ENCODE measurements around the gene ZXDC. TPM values are rescaled to one million over a fixed set of nuclear protein-coding genes. Genes with fewer than 3 reads are reported as not detected.

Gene ZXDC
- total RNA-seq, 1 donor from 2014 or later = 45.4 TPM

DNA sequence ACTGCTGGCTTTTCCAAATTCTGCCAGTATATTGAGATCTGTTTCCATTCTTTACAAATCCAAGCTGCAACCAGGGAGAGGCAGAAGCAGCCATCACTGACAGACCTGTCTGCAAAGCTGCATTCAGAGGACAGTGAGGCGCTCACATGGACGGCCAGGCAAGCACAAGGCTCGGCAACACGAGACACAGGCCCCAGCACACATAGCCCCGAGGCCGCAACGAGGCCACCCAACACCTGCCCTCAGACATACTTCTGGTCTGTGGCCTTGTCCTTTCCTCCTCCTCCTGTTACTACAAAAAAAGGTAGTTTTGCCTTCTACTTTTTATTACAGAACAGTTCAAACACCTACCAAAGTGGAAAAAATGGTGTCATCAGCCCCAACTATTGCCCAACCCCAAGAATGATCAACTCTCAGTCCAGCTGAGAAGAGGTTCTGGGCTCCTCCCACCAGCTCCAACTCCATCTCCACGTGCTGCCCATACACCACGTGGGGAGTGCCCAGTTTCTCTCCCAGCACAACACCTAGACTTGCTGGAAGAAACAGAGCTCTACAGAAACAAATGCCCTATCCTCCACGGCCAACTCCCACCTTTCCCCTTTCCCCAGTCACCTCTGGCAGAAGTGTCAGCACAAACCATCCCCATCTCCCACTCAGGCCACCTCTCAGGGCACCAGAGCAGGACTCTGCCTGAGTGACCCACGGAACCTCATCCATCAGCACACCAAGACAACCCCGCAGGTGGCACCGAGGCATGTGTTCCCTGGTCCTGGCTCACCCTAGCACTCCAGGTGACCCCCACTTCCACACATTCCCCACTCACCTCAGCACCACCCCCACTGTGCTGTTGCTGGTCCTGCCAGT lies 7.4 kb downstream of the ZXDC start:
- CTCF ChIA-PET = no interaction called here
- POLR2A ChIA-PET = no interaction called here
- Mint-ChIP-seq H3K27me3 (no peaks in the 10 kb centered on the region), H3K4me1 (peaks cover 19% of the 10 kb centered on the region), H3K36me3 (ENCODE audit: low read depth) (peaks cover 91% of the 10 kb centered on the region), H3K4me3 (no peak overlapping the region), H3K27ac (no peak overlapping the region), H3K9me3 (no peaks in the 10 kb centered on the region)
- TF ChIP-seq, protein P1, sequence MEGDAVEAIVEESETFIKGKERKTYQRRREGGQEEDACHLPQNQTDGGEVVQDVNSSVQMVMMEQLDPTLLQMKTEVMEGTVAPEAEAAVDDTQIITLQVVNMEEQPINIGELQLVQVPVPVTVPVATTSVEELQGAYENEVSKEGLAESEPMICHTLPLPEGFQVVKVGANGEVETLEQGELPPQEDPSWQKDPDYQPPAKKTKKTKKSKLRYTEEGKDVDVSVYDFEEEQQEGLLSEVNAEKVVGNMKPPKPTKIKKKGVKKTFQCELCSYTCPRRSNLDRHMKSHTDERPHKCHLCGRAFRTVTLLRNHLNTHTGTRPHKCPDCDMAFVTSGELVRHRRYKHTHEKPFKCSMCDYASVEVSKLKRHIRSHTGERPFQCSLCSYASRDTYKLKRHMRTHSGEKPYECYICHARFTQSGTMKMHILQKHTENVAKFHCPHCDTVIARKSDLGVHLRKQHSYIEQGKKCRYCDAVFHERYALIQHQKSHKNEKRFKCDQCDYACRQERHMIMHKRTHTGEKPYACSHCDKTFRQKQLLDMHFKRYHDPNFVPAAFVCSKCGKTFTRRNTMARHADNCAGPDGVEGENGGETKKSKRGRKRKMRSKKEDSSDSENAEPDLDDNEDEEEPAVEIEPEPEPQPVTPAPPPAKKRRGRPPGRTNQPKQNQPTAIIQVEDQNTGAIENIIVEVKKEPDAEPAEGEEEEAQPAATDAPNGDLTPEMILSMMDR (IDR thresholded peaks at IDR 0.05) = no peak
- no peak for DNase-seq
- intact Hi-C loops (cut with micrococcal nuclease) = no loop called here
- ATAC-seq (ENCODE audit: low read depth) = no peak

DNA sequence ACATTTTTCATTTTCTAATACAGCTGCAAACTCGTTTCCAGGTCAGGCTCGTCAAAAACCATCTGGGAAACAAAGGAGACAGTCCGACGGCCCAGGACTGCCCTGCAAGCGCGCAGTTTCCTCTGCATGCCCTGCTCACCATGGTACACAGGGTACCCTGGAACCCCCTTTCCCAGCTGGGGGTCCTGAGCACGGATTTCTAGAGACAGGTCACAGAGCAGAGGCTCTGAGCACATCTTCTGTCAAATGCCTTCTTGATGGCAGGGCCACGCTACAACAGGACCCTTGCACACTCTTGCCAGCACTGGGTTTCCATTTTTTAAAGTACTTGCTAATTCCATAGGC lies 8.1 kb downstream of the ZXDC start:
- no peaks in the 10 kb centered on the region for H3K9me3 Mint-ChIP-seq
- H3K4me1 Mint-ChIP-seq = peaks cover 13% of the 10 kb centered on the region
- H3K36me3 Mint-ChIP-seq (ENCODE audit: low read depth) = peaks cover 91% of the 10 kb centered on the region
- H3K4me3 Mint-ChIP-seq = no peak overlapping the region
- ChIA-PET POLR2A (no interaction called here), CTCF (no interaction called here)
- ATAC-seq (ENCODE audit: low read depth) = no peak
- intact Hi-C loops (cut with micrococcal nuclease) = no loop called here
- TF ChIP-seq, protein P1 (IDR thresholded peaks at IDR 0.05) = no peak
- DNase-seq = no peak
- H3K27me3 Mint-ChIP-seq = no peaks in the 10 kb centered on the region
- no peak overlapping the region for H3K27ac Mint-ChIP-seq

DNA sequence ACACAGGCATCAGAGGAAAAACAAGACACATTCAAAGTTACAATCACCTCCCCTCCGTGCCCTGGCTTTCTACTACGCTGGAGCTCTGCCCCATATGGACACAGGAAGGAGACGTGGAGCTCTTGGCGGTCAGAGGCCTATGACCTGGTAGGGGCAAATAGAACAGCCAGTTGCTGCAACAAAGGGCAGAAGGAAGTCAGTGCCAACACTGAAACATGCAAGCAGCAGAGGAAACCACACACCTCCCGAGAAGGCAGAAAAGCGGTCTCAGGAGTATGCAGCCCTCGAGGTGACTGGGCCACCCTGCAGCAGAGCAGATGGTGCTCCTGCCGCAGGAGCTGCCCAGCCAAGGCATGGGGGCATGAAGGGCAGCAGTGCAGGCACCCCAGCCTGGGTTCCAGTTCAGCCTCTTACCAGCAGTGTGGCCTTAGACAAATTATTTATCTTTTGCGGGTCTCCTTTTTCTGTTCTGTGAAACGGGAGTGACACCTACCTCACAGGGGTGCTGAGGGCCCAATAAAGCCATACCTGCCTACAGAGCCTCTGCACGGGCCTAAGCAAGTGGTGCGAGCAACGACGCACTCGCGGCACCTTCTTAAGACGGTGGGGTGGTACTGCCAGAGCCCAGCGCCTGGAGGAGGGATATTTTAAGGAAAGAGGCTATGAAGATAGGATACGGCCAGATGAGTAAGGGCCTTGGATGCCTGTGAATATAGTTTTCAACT lies 8.6 kb downstream of the ZXDC start:
- peaks cover 91% of the 10 kb centered on the region for H3K36me3 Mint-ChIP-seq (ENCODE audit: low read depth)
- ATAC-seq (ENCODE audit: low read depth) (no peak), DNase-seq (no peak)
- CTCF ChIA-PET = no interaction called here
- no peak overlapping the region for H3K4me3 Mint-ChIP-seq
- intact Hi-C loops (cut with micrococcal nuclease) = no loop called here
- TF ChIP-seq, protein P1 (IDR thresholded peaks at IDR 0.05) = no peak
- H3K4me1 Mint-ChIP-seq = peaks cover 7% of the 10 kb centered on the region
- no peaks in the 10 kb centered on the region for H3K27me3 Mint-ChIP-seq
- POLR2A ChIA-PET = no interaction called here
- no peak overlapping the region for H3K27ac Mint-ChIP-seq
- no peaks in the 10 kb centered on the region for H3K9me3 Mint-ChIP-seq

DNA sequence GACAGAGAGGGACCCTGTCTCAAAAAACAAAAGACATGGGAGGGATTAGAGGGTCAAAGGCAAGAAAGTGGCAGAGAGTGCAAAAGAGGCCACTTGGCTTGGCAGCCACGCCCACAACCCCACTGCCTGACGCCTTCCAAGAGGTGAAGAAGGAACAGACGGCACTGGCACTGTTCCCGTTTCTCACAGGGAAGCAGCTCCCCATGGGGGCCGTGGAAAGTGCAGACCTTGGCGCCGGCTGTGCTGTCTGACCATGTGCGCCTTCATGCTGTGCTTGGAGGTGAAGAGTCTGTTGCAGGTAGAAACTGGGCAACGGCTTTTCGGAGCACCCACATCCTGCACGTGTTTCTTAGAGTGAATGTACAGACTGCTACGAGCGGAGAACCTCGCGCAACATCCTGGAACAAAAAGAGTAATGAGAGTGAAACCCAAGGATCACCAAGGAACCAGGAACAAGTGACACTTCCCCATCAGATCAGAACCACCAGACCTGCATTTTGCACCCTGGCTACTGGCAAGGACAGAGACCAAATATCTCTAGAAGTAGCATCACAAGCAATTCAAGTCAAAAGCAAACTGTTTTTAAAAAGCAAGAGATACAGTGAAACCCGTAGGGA lies 9.7 kb downstream of the ZXDC start:
- H3K27me3 Mint-ChIP-seq = no peaks in the 10 kb centered on the region
- H3K4me3 Mint-ChIP-seq = no peak overlapping the region
- DNase-seq (no peak), ATAC-seq (ENCODE audit: low read depth) (no peak)
- TF ChIP-seq, protein P1 (IDR thresholded peaks at IDR 0.05) = no peak
- intact Hi-C loops (cut with micrococcal nuclease) = no loop called here
- ChIA-PET POLR2A (interaction anchor here (1.8 kb wide), 1 partner anchor 8 kb away, joined by 5 read pairs; no protein-coding TSS in a partner anchor), CTCF (no interaction called here)
- no peaks in the 10 kb centered on the region for H3K9me3 Mint-ChIP-seq
- peaks cover 4% of the 10 kb centered on the region for H3K4me1 Mint-ChIP-seq
- H3K36me3 Mint-ChIP-seq (ENCODE audit: low read depth) = peaks cover 93% of the 10 kb centered on the region
- H3K27ac Mint-ChIP-seq = no peak overlapping the region

DNA sequence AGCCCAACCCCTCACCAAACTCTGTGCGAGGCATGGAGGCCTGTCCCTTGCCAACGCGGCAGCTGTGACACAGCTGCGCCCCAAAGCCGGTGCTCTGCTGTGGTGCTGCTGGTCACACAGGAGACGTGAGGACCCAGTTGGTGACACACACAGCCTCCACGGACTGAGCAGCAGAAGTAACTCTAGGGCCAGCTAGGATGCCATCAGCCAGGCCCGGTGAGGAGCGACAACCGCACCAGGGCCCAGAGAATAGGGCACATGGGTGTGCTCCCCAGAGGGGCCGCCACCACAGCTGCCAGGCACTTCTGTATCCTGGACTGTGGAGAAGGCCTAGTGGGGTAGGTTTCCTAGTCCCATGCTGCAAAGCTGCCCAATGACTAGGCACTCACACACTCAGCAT lies 10.7 kb downstream of the ZXDC start:
- H3K36me3 Mint-ChIP-seq (ENCODE audit: low read depth) = peaks cover 91% of the 10 kb centered on the region
- POLR2A ChIA-PET = interaction anchor here (1.8 kb wide), 1 partner anchor 10 kb away, joined by 5 read pairs; no protein-coding TSS in a partner anchor
- TF ChIP-seq, protein P1 (IDR thresholded peaks at IDR 0.05) = no peak

More for the DNA sequence above, 10.7 kb downstream of the ZXDC start:
- DNase-seq = no peak
- no peak overlapping the region for H3K4me3 Mint-ChIP-seq
- CTCF ChIA-PET = no interaction called here
- intact Hi-C loops (cut with micrococcal nuclease) = no loop called here
- no peaks in the 10 kb centered on the region for H3K9me3 Mint-ChIP-seq
- ATAC-seq (ENCODE audit: low read depth) = no peak
- peaks cover 3% of the 10 kb centered on the region for H3K4me1 Mint-ChIP-seq
- no peaks in the 10 kb centered on the region for H3K27me3 Mint-ChIP-seq
- H3K27ac Mint-ChIP-seq = no peak overlapping the region

Measured in activated B cell treated with CpG ODN at 0.5 μM for 24 hours (primary cell).